Activated CD8-positive, alpha-beta memory T cell treated with anti-CD3 and anti-CD28 coated beads for 24 hours (primary cell): Measurements from ENCODE around the gene OR7G3.

ENCODE experiments used
- DNase-seq: peaks from one replicate; pipeline ENCODE4 v3.0.0-alpha.2; 2020

Gene OR7G3

GRCh38 chr19:9086761-9087160 is 40.0 kb downstream of the OR7G3 start, which contains the start of gene OR1M1:
OR1M1 (plus strand) TSS chr19:9087061; CDS start chr19:9093245, 6,184 bp downstream.
- no peak for DNase-seq

DNA sequence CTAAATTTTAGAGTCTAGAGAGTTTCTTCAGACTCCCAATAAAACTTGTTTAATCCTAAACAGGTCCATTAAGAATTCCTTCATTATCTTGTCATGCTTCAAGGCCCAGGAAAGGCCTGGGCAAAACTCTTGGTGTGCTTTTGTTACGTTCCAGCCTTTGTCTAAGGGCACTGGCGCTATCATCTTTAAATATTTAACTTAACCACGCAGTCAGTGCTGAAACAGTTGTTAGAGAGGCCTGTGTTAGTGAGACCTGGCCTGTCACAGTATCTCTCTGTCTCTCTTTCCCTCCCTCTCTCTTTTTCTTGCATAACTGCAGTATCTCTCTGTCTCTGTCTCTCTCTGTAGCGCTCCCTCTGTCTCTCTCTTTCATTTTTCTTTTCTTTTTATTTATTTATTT is 48.1 kb downstream of the OR7G3 start:
- no peak for DNase-seq

- DNase-seq: no peak
Observed at GRCh38 chr19:9076901-9077300, 49.8 kb downstream of the OR7G3 start.
